Panc1 (cell line): ENCODE measurements around the gene C14orf132.

Experiments used
- POLR2AphosphoS5 ChIP-seq: IDR thresholded peaks from 2 replicates; pipeline ENCODE4 v1.6.1; 2012; ENCODE audit warnings: mild to moderate bottlenecking, low read depth, low read length, moderate library complexity
- SIN3A ChIP-seq: IDR thresholded peaks from 2 replicates; pipeline ENCODE4 v1.6.1; 2012; ENCODE audit warnings: low read depth, mild to moderate bottlenecking, low read length, moderate library complexity, borderline replicate concordance; ENCODE audit not compliant: insufficient read depth
- TCF7L2 ChIP-seq: IDR thresholded peaks from 2 replicates; pipeline ENCODE4 v1.6.1; 2011; ENCODE audit warnings: mild to moderate bottlenecking, low read depth, low read length, inconsistent platforms
- TF ChIP-seq, protein P1 (sequence below): fragments of 450-650 bp; IDR thresholded peaks from 2 replicates; pipeline ENCODE4 v1.5.1; 2017; ENCODE audit warnings: mild to moderate bottlenecking
- TF ChIP-seq, protein P2 (sequence below), 2 experiments: IDR thresholded peaks; 2 replicates each; pipeline ENCODE4 v1.6.1; 2011 to 2012; ENCODE audit warnings: low read depth in 2 of 2, control low read depth in 1 of 2, low read length in 1 of 2, mild to moderate bottlenecking in 1 of 2, moderate library complexity in 1 of 2; ENCODE audit not compliant: insufficient read depth in 1 of 2

DNA sequence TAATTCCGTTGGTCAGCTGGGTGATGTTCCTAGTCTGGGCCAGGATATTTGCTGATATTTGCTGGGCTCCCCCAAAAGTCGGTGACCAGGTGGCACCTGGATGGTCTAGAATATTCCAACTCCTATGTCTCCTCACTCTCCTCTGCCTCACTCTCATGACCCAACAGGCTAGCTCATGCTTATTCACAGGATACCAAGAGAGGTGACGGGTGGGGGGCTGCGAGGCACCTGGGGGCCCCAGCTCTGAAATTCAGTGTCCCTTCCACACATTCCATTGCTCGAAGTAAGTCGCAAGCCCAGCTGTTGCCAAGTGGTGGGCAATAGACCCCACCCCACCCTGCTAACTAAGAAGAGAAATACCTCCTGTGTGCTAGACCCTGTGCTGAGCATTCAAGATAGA lies 67.7 kb downstream of the C14orf132 start:
- TF ChIP-seq, protein P1, sequence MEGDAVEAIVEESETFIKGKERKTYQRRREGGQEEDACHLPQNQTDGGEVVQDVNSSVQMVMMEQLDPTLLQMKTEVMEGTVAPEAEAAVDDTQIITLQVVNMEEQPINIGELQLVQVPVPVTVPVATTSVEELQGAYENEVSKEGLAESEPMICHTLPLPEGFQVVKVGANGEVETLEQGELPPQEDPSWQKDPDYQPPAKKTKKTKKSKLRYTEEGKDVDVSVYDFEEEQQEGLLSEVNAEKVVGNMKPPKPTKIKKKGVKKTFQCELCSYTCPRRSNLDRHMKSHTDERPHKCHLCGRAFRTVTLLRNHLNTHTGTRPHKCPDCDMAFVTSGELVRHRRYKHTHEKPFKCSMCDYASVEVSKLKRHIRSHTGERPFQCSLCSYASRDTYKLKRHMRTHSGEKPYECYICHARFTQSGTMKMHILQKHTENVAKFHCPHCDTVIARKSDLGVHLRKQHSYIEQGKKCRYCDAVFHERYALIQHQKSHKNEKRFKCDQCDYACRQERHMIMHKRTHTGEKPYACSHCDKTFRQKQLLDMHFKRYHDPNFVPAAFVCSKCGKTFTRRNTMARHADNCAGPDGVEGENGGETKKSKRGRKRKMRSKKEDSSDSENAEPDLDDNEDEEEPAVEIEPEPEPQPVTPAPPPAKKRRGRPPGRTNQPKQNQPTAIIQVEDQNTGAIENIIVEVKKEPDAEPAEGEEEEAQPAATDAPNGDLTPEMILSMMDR: no peak
- TF ChIP-seq POLR2AphosphoS5: no peak
- TF ChIP-seq, protein P2, sequence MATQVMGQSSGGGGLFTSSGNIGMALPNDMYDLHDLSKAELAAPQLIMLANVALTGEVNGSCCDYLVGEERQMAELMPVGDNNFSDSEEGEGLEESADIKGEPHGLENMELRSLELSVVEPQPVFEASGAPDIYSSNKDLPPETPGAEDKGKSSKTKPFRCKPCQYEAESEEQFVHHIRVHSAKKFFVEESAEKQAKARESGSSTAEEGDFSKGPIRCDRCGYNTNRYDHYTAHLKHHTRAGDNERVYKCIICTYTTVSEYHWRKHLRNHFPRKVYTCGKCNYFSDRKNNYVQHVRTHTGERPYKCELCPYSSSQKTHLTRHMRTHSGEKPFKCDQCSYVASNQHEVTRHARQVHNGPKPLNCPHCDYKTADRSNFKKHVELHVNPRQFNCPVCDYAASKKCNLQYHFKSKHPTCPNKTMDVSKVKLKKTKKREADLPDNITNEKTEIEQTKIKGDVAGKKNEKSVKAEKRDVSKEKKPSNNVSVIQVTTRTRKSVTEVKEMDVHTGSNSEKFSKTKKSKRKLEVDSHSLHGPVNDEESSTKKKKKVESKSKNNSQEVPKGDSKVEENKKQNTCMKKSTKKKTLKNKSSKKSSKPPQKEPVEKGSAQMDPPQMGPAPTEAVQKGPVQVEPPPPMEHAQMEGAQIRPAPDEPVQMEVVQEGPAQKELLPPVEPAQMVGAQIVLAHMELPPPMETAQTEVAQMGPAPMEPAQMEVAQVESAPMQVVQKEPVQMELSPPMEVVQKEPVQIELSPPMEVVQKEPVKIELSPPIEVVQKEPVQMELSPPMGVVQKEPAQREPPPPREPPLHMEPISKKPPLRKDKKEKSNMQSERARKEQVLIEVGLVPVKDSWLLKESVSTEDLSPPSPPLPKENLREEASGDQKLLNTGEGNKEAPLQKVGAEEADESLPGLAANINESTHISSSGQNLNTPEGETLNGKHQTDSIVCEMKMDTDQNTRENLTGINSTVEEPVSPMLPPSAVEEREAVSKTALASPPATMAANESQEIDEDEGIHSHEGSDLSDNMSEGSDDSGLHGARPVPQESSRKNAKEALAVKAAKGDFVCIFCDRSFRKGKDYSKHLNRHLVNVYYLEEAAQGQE (IDR thresholded peaks at IDR 0.05; ENCODE audit: insufficient read depth in 1 of 2, low read depth in 2 of 2, low read length in 1 of 2): no peak
- TF ChIP-seq TCF7L2: no peak
- TF ChIP-seq SIN3A: no peak
